Aorta (tissue), 5 donors: ENCODE results near the gene SAMD11. TPM values are rescaled to one million over a fixed set of nuclear protein-coding genes. Genes with fewer than 3 reads are reported as not detected.
"Not testable (repeated sequence)": the region's sequence is repeated elsewhere in the genome, so short reads cannot be mapped to it uniquely, and the experiment has no call there.

Source experiments
- ATAC-seq: fragments of 200-7000 bp; cut with Tn5 transposase; one replicate; pipeline ENCODE4 v1.9.1; 2022; ENCODE audit warnings: moderate library complexity; ENCODE audit not compliant: low FRiP score
- DNase-seq, 2 donors: peaks; one replicate each; pipeline ENCODE4 v3.0.0-alpha.2; 2020
- H3K27ac ChIP-seq, 2 donors: one replicate each; pipeline ENCODE4 v1.5.1; 2013; ENCODE audit warnings: low read length in 2 of 2, mild to moderate bottlenecking in 2 of 2, moderate library complexity in 2 of 2, control low read depth in 1 of 2, inconsistent platforms in 1 of 2, low read depth in 1 of 2
- H3K27me3 ChIP-seq, 2 donors: one replicate each; pipeline ENCODE4 v1.6.1; 2013; ENCODE audit warnings: control low read depth in 1 of 2, low read length in 1 of 2, mild to moderate bottlenecking in 1 of 2, moderate library complexity in 1 of 2; ENCODE audit not compliant: insufficient read depth in 2 of 2, control insufficient read depth in 1 of 2
- H3K36me3 ChIP-seq, 2 donors: one replicate each; pipeline ENCODE4 v1.6.1; 2013; ENCODE audit warnings: control low read depth in 1 of 2, low read length in 1 of 2, mild to moderate bottlenecking in 1 of 2; ENCODE audit not compliant: insufficient read depth in 2 of 2, control insufficient read depth in 1 of 2
- H3K4me1 ChIP-seq, 2 donors: one replicate each; pipeline ENCODE4 v1.6.1; 2013; ENCODE audit warnings: low read length in 2 of 2, control low read depth in 1 of 2, mild to moderate bottlenecking in 1 of 2, moderate library complexity in 1 of 2; ENCODE audit not compliant: insufficient read depth in 2 of 2, control insufficient read depth in 1 of 2
- H3K4me3 ChIP-seq, 2 donors: one replicate each; pipeline ENCODE4 v1.5.1; 2013; ENCODE audit warnings: low read length in 2 of 2, control low read depth in 1 of 2, mild to moderate bottlenecking in 1 of 2
- H3K9me3 ChIP-seq: one replicate; pipeline ENCODE4 v1.6.1; 2013; ENCODE audit warnings: mild to moderate bottlenecking, low read length; ENCODE audit not compliant: control insufficient read depth
- WGBS, 2 donors: extraction: QIAGEN DNeasy Blood & Tissue Kit; methylation state at CpG; one replicate each; pipeline ENCODE4 v1.1.7; 2013; 5-methylcytosine and 5-hydroxymethylcytosine counted together
- intact Hi-C, 2 donors: fragments of 100-400 bp; cut with DNase I; formaldehyde crosslinking; loops; one replicate each; pipeline versions ENCODE4 v1.14.2 to v1.15.0; 2022
- long read RNA-seq, 2 donors: library from polyadenylated mRNA; unstranded; transcript quantifications; one replicate each; pipeline ENCODE4 v2.0.0, GENCODE V29; 2020 to 2021
- polyA plus RNA-seq, 2 donors: library from polyadenylated mRNA; stranded (reverse); fragments of 200-250 nt; gene quantifications; one replicate each; pipeline ENCODE4 v1.2.3, GENCODE V29; 2013
- total RNA-seq, 2 donors: library from RNA; stranded (reverse); fragmentation: NEBNext Ultra II Directional; extraction: Animal tissue kit (Norgen Biotek cat#: 25700); gene quantifications; one replicate each; pipeline ENCODE4 v1.2.1, GENCODE V29; 2021
- donor health status: healthy with polysubstance abuse.
- donor health status: Bipolar disorder and iron deficiency.
- donor health status: DM: no; HTN: no; CAD: no.
- donor health status: DM: no; HTN: no; CAD: no.
- donor health status: DM: yes; HTN: yes; CAD: no.

Gene SAMD11
- total RNA-seq (10 to 100 TPM; 30.1 to 44.3 TPM), polyA plus RNA-seq (1 to 10 TPM; 2.6 to 7.2 TPM)
- long read RNA-seq, donor 1, partial matches to known transcripts = 5 of 6 reads
- long read RNA-seq, donor 1, other reads (novel, unspliced or antisense) = 1 of 6 reads
- long read RNA-seq, donor 2, partial matches to known transcripts = 15 of 31 reads
- long read RNA-seq, donor 2, other reads (novel, unspliced or antisense) = 13 of 31 reads

- no peaks in the 10 kb centered on the region for H3K27me3 ChIP-seq
- 5 to 6% methylated on average over 71 to 72 of the region's 72 CpGs for WGBS, 2 donors
- H3K27ac ChIP-seq = no peak within 1 kb of the TSS
- no peaks in the 10 kb centered on the region for H3K9me3 ChIP-seq
- no peaks in the 10 kb centered on the region for H3K4me1 ChIP-seq
- intact Hi-C loops = loop anchor here in 1 of 2 donors (10.0 kb wide), 1 partner anchor 81 kb away; the partner anchor contains the start of gene HES4
- H3K4me3 ChIP-seq = peak within 1 kb of the TSS; percentile 23 to 28
- ATAC-seq = peak; percentile 73
- peak; percentile 90 to 97 for DNase-seq
- H3K36me3 ChIP-seq = no peaks in the 10 kb centered on the region
Observed at GRCh38 chr1:923131-923990, at the start of gene SAMD11. SAMD11 (plus strand) TSS chr1:923923; CDS start chr1:924432, 509 bp downstream.

GRCh38 chr1:876428-877208, 47.1 kb upstream of the SAMD11 start:
- ATAC-seq, H3K36me3 ChIP-seq, H3K27me3 ChIP-seq, H3K9me3 ChIP-seq, H3K4me3 ChIP-seq, DNase-seq, H3K27ac ChIP-seq, H3K4me1 ChIP-seq, intact Hi-C loops: not testable (repeated sequence)
- 69 to 71% methylated on average over 8 of the region's 8 CpGs for WGBS, 2 donors

GRCh38 chr1:877209-877986, 46.3 kb upstream of the SAMD11 start:
- H3K27me3 ChIP-seq, H3K36me3 ChIP-seq, H3K27ac ChIP-seq, H3K9me3 ChIP-seq, H3K4me1 ChIP-seq, ATAC-seq, H3K4me3 ChIP-seq, intact Hi-C loops, DNase-seq: not testable (repeated sequence)
- 80 to 85% methylated on average over 5 of the region's 5 CpGs for WGBS, 2 donors

- H3K27ac ChIP-seq, H3K4me3 ChIP-seq, DNase-seq, intact Hi-C loops, H3K9me3 ChIP-seq, H3K4me1 ChIP-seq, H3K36me3 ChIP-seq, ATAC-seq, H3K27me3 ChIP-seq: not testable (repeated sequence)
- 30 to 36% methylated on average over 2 of the region's 2 CpGs for WGBS, 2 donors
Observed at GRCh38 chr1:880511-880910, 43.2 kb upstream of the SAMD11 start.

GRCh38 chr1:880915-881314, 42.8 kb upstream of the SAMD11 start:
- H3K36me3 ChIP-seq, ATAC-seq, intact Hi-C loops, H3K9me3 ChIP-seq, H3K4me1 ChIP-seq, H3K27ac ChIP-seq, DNase-seq, H3K4me3 ChIP-seq, H3K27me3 ChIP-seq: not testable (repeated sequence)
- WGBS, 2 donors = 82 to 85% methylated on average over 2 of the region's 2 CpGs

GRCh38 chr1:886311-886710, 37.4 kb upstream of the SAMD11 start:
- Histone ChIP-seq H3K4me3 (no peak overlapping the region), H3K4me1 (no peaks in the 10 kb centered on the region), H3K27ac (no peak overlapping the region), H3K27me3 (no peaks in the 10 kb centered on the region), H3K36me3 (no peaks in the 10 kb centered on the region), H3K9me3 (no peaks in the 10 kb centered on the region)
- 56 to 58% methylated on average over 1 of the region's 1 CpG for WGBS, 2 donors
- ATAC-seq (no peak), DNase-seq (no peak)
- intact Hi-C loops = no loop called here

- Histone ChIP-seq H3K27ac (no peak overlapping the region), H3K27me3 (no peaks in the 10 kb centered on the region), H3K4me3 (no peak overlapping the region), H3K9me3 (no peaks in the 10 kb centered on the region), H3K36me3 (no peaks in the 10 kb centered on the region), H3K4me1 (no peaks in the 10 kb centered on the region)
- DNase-seq = no peak
- WGBS, 2 donors = 90 to 92% methylated on average over 11 of the region's 11 CpGs
- no peak for ATAC-seq
- intact Hi-C loops = no loop called here
Observed at GRCh38 chr1:886760-887159, 37.0 kb upstream of the SAMD11 start.

- Histone ChIP-seq H3K9me3 (no peaks in the 10 kb centered on the region), H3K36me3 (no peaks in the 10 kb centered on the region), H3K4me3 (no peak overlapping the region), H3K27ac (no peak overlapping the region), H3K27me3 (no peaks in the 10 kb centered on the region), H3K4me1 (no peaks in the 10 kb centered on the region)
- intact Hi-C loops = no loop called here
- no peak for ATAC-seq
- DNase-seq = no peak
Observed at GRCh38 chr1:888297-888696, 35.4 kb upstream of the SAMD11 start.
